IPS DF 6.9 (cell line): ENCODE data around the gene LHFPL3.
"Not testable (repeated sequence)": the region's sequence is repeated elsewhere in the genome, so short reads cannot be mapped to it uniquely, and the experiment has no call there.

ENCODE experiments used
- DNase-seq: peaks from one replicate; pipeline ENCODE4 v3.0.0-alpha.2; 2013; ENCODE audit warnings: low read depth, low spot score
- H3K27ac ChIP-seq: one replicate; pipeline ENCODE4 v1.5.1; 2013; ENCODE audit warnings: low read length, control low read depth
- H3K27me3 ChIP-seq: 2 replicates; pipeline ENCODE4 v1.6.1; 2013; ENCODE audit warnings: mild to moderate bottlenecking, low read length; ENCODE audit not compliant: control insufficient read depth, insufficient read depth
- H3K36me3 ChIP-seq: 2 replicates; pipeline ENCODE4 v1.6.1; 2013; ENCODE audit warnings: low read length; ENCODE audit not compliant: control insufficient read depth, insufficient read depth
- H3K4me1 ChIP-seq: 2 replicates; pipeline ENCODE4 v1.6.1; 2013; ENCODE audit warnings: low read length; ENCODE audit not compliant: control insufficient read depth, insufficient read depth
- H3K4me3 ChIP-seq: 2 replicates; pipeline ENCODE4 v1.5.1; 2013; ENCODE audit warnings: mild to moderate bottlenecking, low read length
- H3K9me3 ChIP-seq: 2 replicates; pipeline ENCODE4 v1.6.1; 2013; ENCODE audit warnings: low read length, inconsistent platforms; ENCODE audit not compliant: control insufficient read depth, insufficient read depth
- WGBS: extraction: QIAGEN DNeasy Blood & Tissue Kit; methylation state at CpG from one replicate; pipeline ENCODE4 v1.1.7; 2013; ENCODE audit warnings: mixed read lengths, missing lambda C conversion rate; ENCODE audit not compliant: insufficient read length, insufficient coverage; 5-methylcytosine and 5-hydroxymethylcytosine counted together

Gene LHFPL3

GRCh38 chr7:104926189-104926588 lies 597.8 kb downstream of the LHFPL3 start:
- not testable (repeated sequence) for H3K4me3 ChIP-seq, H3K27ac ChIP-seq, DNase-seq, H3K4me1 ChIP-seq, H3K27me3 ChIP-seq, H3K9me3 ChIP-seq, H3K36me3 ChIP-seq
- no CpG with 5 or more reads among the region's 5 CpGs for WGBS

GRCh38 chr7:104926601-104927041 lies 598.2 kb downstream of the LHFPL3 start:
- H3K27me3 ChIP-seq, result no peaks in the 10 kb centered on the region
- H3K27ac ChIP-seq, result no peak overlapping the region
- no peak for DNase-seq
- no peaks in the 10 kb centered on the region for H3K9me3 ChIP-seq
- peaks cover 3% of the 10 kb centered on the region for H3K4me1 ChIP-seq
- H3K4me3 ChIP-seq, result no peak overlapping the region
- no peaks in the 10 kb centered on the region for H3K36me3 ChIP-seq
- no CpG with 5 or more reads among the region's 5 CpGs for WGBS

GRCh38 chr7:104927055-104927454 lies 598.7 kb downstream of the LHFPL3 start:
- H3K4me1 ChIP-seq, result peaks cover 3% of the 10 kb centered on the region
- H3K36me3 ChIP-seq, result no peaks in the 10 kb centered on the region
- no peak overlapping the region for H3K27ac ChIP-seq
- no peak for DNase-seq
- no peaks in the 10 kb centered on the region for H3K9me3 ChIP-seq
- no peak overlapping the region for H3K4me3 ChIP-seq
- WGBS, result no CpG with 5 or more reads among the region's 7 CpGs
- no peaks in the 10 kb centered on the region for H3K27me3 ChIP-seq

GRCh38 chr7:104928721-104929400 lies 600.5 kb downstream of the LHFPL3 start:
- no peak for DNase-seq
- H3K4me1 ChIP-seq, result peaks cover 6% of the 10 kb centered on the region
- H3K27me3 ChIP-seq, result no peaks in the 10 kb centered on the region
- H3K4me3 ChIP-seq, result no peak overlapping the region
- no CpG with 5 or more reads among the region's 6 CpGs for WGBS
- H3K9me3 ChIP-seq, result no peaks in the 10 kb centered on the region
- H3K27ac ChIP-seq, result no peak overlapping the region
- no peaks in the 10 kb centered on the region for H3K36me3 ChIP-seq

DNA sequence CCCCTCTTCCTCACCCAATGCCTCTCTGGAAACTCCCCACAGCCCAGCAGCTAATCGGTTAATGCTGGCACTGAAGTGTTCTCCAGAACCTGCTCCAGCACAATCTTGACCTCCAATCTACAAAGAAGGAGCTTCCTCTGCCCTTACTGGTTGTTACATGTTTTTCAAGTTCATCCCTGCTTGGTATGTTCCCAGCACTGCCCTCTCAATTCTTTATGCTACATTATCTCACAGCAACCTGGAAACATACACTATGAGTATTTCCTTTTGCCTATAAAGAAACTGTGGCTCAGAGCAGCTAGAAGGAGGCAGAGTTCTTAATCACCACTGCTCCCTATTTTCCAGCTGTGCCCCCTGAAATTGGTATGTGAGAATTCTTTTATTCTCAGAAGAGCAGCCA lies 601.5 kb downstream of the LHFPL3 start:
- peaks cover 6% of the 10 kb centered on the region for H3K4me1 ChIP-seq
- WGBS, result no CpG with 5 or more reads among the region's 1 CpG
- DNase-seq, result no peak
- H3K27ac ChIP-seq, result no peak overlapping the region
- no peak overlapping the region for H3K4me3 ChIP-seq
- H3K36me3 ChIP-seq, result no peaks in the 10 kb centered on the region
- no peaks in the 10 kb centered on the region for H3K27me3 ChIP-seq
- no peaks in the 10 kb centered on the region for H3K9me3 ChIP-seq

- no CpG with 5 or more reads among the region's 5 CpGs for WGBS
- no peaks in the 10 kb centered on the region for H3K27me3 ChIP-seq
- DNase-seq, result no peak
- no peaks in the 10 kb centered on the region for H3K36me3 ChIP-seq
- no peaks in the 10 kb centered on the region for H3K9me3 ChIP-seq
- H3K4me3 ChIP-seq, result no peak overlapping the region
- peaks cover 6% of the 10 kb centered on the region for H3K4me1 ChIP-seq
- H3K27ac ChIP-seq, result no peak overlapping the region
These were observed 602.9 kb downstream of the LHFPL3 start for GRCh38 chr7:104931181-104931781.

GRCh38 chr7:104933022-104933421 lies 604.6 kb downstream of the LHFPL3 start:
- Histone ChIP-seq H3K9me3 (no peaks in the 10 kb centered on the region), H3K27me3 (no peaks in the 10 kb centered on the region), H3K36me3 (no peaks in the 10 kb centered on the region), H3K4me3 (no peak overlapping the region), H3K4me1 (peaks cover 6% of the 10 kb centered on the region), H3K27ac (no peak overlapping the region)
- WGBS, result 99% methylated on average over 4 of the region's 9 CpGs
- DNase-seq, result no peak

GRCh38 chr7:104933521-104933988 lies 605.2 kb downstream of the LHFPL3 start:
- Histone ChIP-seq H3K4me1 (peaks cover 6% of the 10 kb centered on the region), H3K36me3 (no peaks in the 10 kb centered on the region), H3K9me3 (no peaks in the 10 kb centered on the region), H3K4me3 (no peak overlapping the region), H3K27me3 (no peaks in the 10 kb centered on the region), H3K27ac (no peak overlapping the region)
- WGBS, result no CpG with 5 or more reads among the region's 6 CpGs
- DNase-seq, result no peak

GRCh38 chr7:104934665-104935064 lies 606.3 kb downstream of the LHFPL3 start:
- Histone ChIP-seq H3K4me1 (peaks cover 6% of the 10 kb centered on the region), H3K9me3 (no peaks in the 10 kb centered on the region), H3K36me3 (no peaks in the 10 kb centered on the region), H3K4me3 (no peak overlapping the region), H3K27me3 (no peaks in the 10 kb centered on the region), H3K27ac (no peak overlapping the region)
- no CpG with 5 or more reads among the region's 7 CpGs for WGBS
- DNase-seq, result no peak

DNA sequence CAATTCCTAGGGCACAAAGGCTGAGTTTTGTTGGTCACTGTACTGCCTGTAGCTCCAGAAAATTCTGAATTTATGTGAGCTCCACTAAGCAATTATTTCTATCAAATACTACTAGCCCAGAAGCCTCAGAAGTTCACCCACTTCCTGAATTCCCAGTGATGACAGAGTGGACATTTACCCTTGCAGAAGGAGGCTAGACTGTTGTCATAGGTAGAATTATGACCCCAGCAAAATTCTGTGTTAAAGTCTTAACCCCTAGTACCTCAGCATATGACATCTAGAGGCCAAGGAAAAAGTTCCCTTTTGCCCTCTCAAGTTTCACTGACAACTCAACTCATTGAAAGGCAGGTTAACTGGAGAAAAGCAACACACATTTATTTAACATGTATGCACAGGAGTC lies 606.9 kb downstream of the LHFPL3 start:
- H3K36me3 ChIP-seq, result no peaks in the 10 kb centered on the region
- DNase-seq, result no peak
- peaks cover 6% of the 10 kb centered on the region for H3K4me1 ChIP-seq
- no peaks in the 10 kb centered on the region for H3K9me3 ChIP-seq
- H3K4me3 ChIP-seq, result no peak overlapping the region
- no peak overlapping the region for H3K27ac ChIP-seq
- H3K27me3 ChIP-seq, result no peaks in the 10 kb centered on the region

DNA sequence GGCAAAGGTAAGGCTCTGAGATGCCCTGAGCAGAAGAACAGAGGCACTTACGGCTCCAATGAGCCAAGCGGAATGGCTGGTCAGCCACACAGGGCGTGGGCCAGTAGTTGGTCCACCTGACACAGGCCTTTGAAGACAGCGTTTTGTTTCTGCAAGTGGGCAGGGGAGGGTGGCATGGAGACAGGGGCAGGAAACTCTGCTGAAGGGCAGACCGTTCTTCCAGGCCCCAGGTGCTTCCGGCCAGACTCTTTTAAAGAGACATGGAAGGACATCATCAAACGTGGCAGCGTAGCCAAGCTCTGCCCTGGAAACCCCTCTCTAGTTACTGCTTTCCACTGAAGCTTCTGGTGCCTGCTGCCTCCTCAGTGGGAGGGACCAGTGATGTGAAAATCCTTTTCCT lies 608.1 kb downstream of the LHFPL3 start:
- no peak overlapping the region for H3K27ac ChIP-seq
- WGBS, result no CpG with 5 or more reads among the region's 8 CpGs
- no peaks in the 10 kb centered on the region for H3K27me3 ChIP-seq
- no peak overlapping the region for H3K4me3 ChIP-seq
- no peak for DNase-seq
- no peaks in the 10 kb centered on the region for H3K9me3 ChIP-seq
- H3K4me1 ChIP-seq, result peaks cover 2% of the 10 kb centered on the region; the same call in 1 of the 2 replicates
- no peaks in the 10 kb centered on the region for H3K36me3 ChIP-seq
